Endothelial cell of umbilical vein (primary cell): ENCODE data around the gene GSTM3. TPM values are rescaled to one million over a fixed set of nuclear protein-coding genes. Genes with fewer than 3 reads are reported as not detected.

ENCODE experiments used
- BruUV-seq: library from RNA; stranded (reverse); fragments of 400-500 nt; replicated peaks from 2 replicates; lab custom pipeline; 2021; lab: Mats Ljungman, UMichigan
- CTCF ChIA-PET: fragments of 300-600, 350-600 bp; sonication (Branson Sonifier 250); formaldehyde crosslinking; loops from one replicate; lab custom pipeline; 2021; ENCODE audit warnings: antibody characterized with exemption, inconsistent platforms; lab: Charles Lee
- POLR2A ChIA-PET: fragments of 300-600, 350-600 bp; sonication (Branson Sonifier 250); formaldehyde crosslinking; loops from one replicate; lab custom pipeline; 2021; ENCODE audit warnings: antibody characterized with exemption, inconsistent platforms; lab: Charles Lee
- DNase-seq: peaks from one replicate; pipeline ENCODE4 v3.0.0-alpha.2; 2011; ENCODE audit warnings: low read depth, low spot score
- FAIRE-seq: peaks from 2 replicates; lab custom pipeline; 2011; peaks lifted over from hg19 to GRCh38; lab: Jason Lieb, UNC
- H2AFZ ChIP-seq: 2 replicates; pipeline ENCODE4 v1.6.0; 2012; ENCODE audit warnings: low read depth, low read length, control low read depth, inconsistent platforms
- H3K27ac ChIP-seq: 2 replicates; pipeline ENCODE4 v1.5.1; 2011; ENCODE audit warnings: low read depth, mild to moderate bottlenecking, control low read depth, low read length, moderate library complexity; ENCODE audit not compliant: insufficient read depth
- H3K27me3 ChIP-seq, 2 experiments: 2 replicates each; pipeline versions ENCODE4 v1.6.0 to v1.6.1; 2011; ENCODE audit warnings: low read length in 2 of 2, mixed read lengths in 1 of 2; ENCODE audit not compliant: control insufficient read depth in 2 of 2, insufficient read depth in 2 of 2
- H3K36me3 ChIP-seq, 2 experiments: 2 replicates in 1 of 2; 3 replicates in 1 of 2; pipeline ENCODE4 v1.5.1; 2011; ENCODE audit warnings: low read length in 2 of 2, mild to moderate bottlenecking in 1 of 2, moderate library complexity in 1 of 2; ENCODE audit not compliant: control insufficient read depth in 2 of 2, insufficient read depth in 2 of 2; ENCODE audit errors: extremely low read depth in 1 of 2
- H3K4me1 ChIP-seq: 3 replicates; pipeline ENCODE4 v1.5.1; 2011; ENCODE audit warnings: mild to moderate bottlenecking, low read length; ENCODE audit not compliant: control insufficient read depth, insufficient read depth; ENCODE audit errors: extremely low read depth
- H3K4me2 ChIP-seq: 2 replicates; pipeline ENCODE4 v1.6.1; 2011; ENCODE audit warnings: low read length, control low read depth, mixed read lengths; ENCODE audit not compliant: insufficient read depth
- H3K4me3 ChIP-seq, 3 experiments: fragments of 200-600 bp in 1 of 3; sonication (generic), shearing (Covaris generic) in 1 of 3; replicated peaks in 1 of 3; 2 replicates each; pipeline ENCODE4 v1.5.1; 2011 to 2016; ENCODE audit warnings: control low read depth in 3 of 3, low read length in 3 of 3, mild to moderate bottlenecking in 2 of 3, inconsistent platforms in 1 of 3, low read depth in 1 of 3, moderate library complexity in 1 of 3; ENCODE audit not compliant: insufficient read depth in 1 of 3
- H3K79me2 ChIP-seq: 2 replicates; pipeline ENCODE4 v1.6.0; 2012; ENCODE audit warnings: low read length, inconsistent platforms; ENCODE audit not compliant: control insufficient read depth, insufficient read depth
- H3K9ac ChIP-seq: replicated peaks from 2 replicates; pipeline ENCODE3; 2011; ENCODE audit warnings: low read length, control low read depth; ENCODE audit not compliant: insufficient read depth; ENCODE audit errors: extremely low read depth
- H3K9me1 ChIP-seq: replicated peaks from 3 replicates; pipeline ENCODE4 v1.6.0; 2011; ENCODE audit warnings: mild to moderate bottlenecking, low read length; ENCODE audit not compliant: control insufficient read depth, insufficient read depth; ENCODE audit errors: extremely low read depth
- H3K9me3 ChIP-seq: replicated peaks from 2 replicates; pipeline ENCODE4 v1.5.1; 2012; ENCODE audit warnings: low read length, inconsistent platforms; ENCODE audit not compliant: control insufficient read depth, insufficient read depth
- H4K20me1 ChIP-seq: replicated peaks from 2 replicates; pipeline ENCODE3; 2011; ENCODE audit warnings: mild to moderate bottlenecking, low read length; ENCODE audit not compliant: control insufficient read depth, insufficient read depth; ENCODE audit errors: extremely low read depth
- EZH2 ChIP-seq: IDR thresholded peaks from 2 replicates; pipeline ENCODE4 v1.6.1; 2012; ENCODE audit warnings: borderline replicate concordance, low read depth, mild to moderate bottlenecking, moderate library complexity, low read length, inconsistent platforms; ENCODE audit not compliant: severe bottlenecking
- FOS ChIP-seq: IDR thresholded peaks from 2 replicates; pipeline ENCODE4 v1.6.1; 2011; ENCODE audit warnings: mild to moderate bottlenecking, low read length, moderate library complexity, borderline replicate concordance; ENCODE audit not compliant: insufficient read depth
- GATA2 ChIP-seq: IDR thresholded peaks from 2 replicates; pipeline ENCODE4 v1.7.0; 2011; ENCODE audit warnings: low read depth, mild to moderate bottlenecking, moderate library complexity, mixed read lengths, low read length; ENCODE audit not compliant: insufficient read length, insufficient read depth
- JUN ChIP-seq: IDR thresholded peaks from 2 replicates; pipeline ENCODE4 v1.6.1; 2011; ENCODE audit warnings: borderline replicate concordance, low read depth; ENCODE audit not compliant: insufficient read length, insufficient read depth
- MYC ChIP-seq: IDR thresholded peaks from one replicate; pipeline ENCODE4 v1.6.1; 2011; ENCODE audit warnings: mild to moderate bottlenecking, low read depth, low read length
- POLR2A ChIP-seq: IDR thresholded peaks from 2 replicates; pipeline ENCODE4 v1.6.1; 2012; ENCODE audit warnings: low read depth, mild to moderate bottlenecking, control low read depth, low read length
- POLR2AphosphoS5 ChIP-seq: IDR thresholded peaks from 2 replicates; pipeline ENCODE4 v1.6.1; 2012; ENCODE audit warnings: low read depth, mild to moderate bottlenecking, control low read depth, low read length, moderate library complexity; ENCODE audit not compliant: insufficient read depth
- dilution Hi-C: fragments of 300-500 bp; cut with MboI; formaldehyde crosslinking; loops from one replicate; pipeline ENCODE4 v1.15.0; 2019; ENCODE audit warnings: low sequenced_read_pairs; ENCODE audit not compliant: extremely low pct_ligation_motif_present
- intact Hi-C: fragments of 100-400 bp; cut with micrococcal nuclease; formaldehyde crosslinking; loops from one replicate; pipeline ENCODE4 v1.10.0; 2022
- polyA plus RNA-seq, 4 experiments: library from polyadenylated mRNA; depleted of rRNA in 3 of 4; stranded (reverse) in 3 of 4; unstranded in 1 of 4; fragments of >200 nt; gene quantifications; 2 replicates each; pipeline versions ENCODE4 v1.2.1 to v1.2.3, GENCODE V29; 2011 to 2012; ENCODE audit warnings: missing spikeins in 1 of 4
- total RNA-seq: library from RNA; stranded (reverse); gene quantifications from 2 replicates; pipeline ENCODE4 v1.2.3, GENCODE V29; 2021
- TF ChIP-seq, protein P1 (sequence below), 2 donors: IDR thresholded peaks; 1 replicate in 1 of 2; 2 replicates in 1 of 2; pipeline ENCODE4 v1.5.1; 2011; ENCODE audit warnings: low read length in 2 of 2, mild to moderate bottlenecking in 2 of 2, moderate library complexity in 2 of 2, control low read depth in 1 of 2, inconsistent platforms in 1 of 2, low read depth in 1 of 2; ENCODE audit not compliant: insufficient read depth in 1 of 2; ENCODE audit errors: extremely low read depth in 1 of 2
- TF ChIP-seq, protein P2 (sequence below): IDR thresholded peaks from 2 replicates; pipeline ENCODE4 v1.6.1; 2011; ENCODE audit not compliant: insufficient read depth, insufficient read length

Gene GSTM3
- total and polyA plus RNA-seq, 2 donors (not counting 3 experiments of a cell fraction or from before 2014, with no cell fraction given) = 27.9 to 52.0 TPM

DNA sequence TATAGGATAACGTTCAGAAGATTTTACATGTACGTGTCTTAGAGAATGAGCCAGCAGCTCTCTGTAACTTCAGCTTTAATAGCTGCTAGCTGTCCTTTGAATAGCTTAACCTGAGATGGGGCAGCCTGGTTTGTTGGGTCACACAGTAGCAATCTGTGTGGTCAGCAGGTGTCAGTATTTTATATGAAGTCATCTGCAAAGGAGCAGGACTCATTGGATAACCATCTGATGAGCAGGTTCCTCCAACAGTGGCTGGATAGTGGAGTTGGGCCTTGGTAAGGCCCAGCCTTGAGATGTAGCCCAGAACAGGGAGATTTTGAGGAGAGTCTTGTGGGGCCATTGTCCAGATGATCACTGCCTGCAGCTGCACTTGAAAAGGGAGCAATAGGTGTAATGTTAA is 22.3 kb downstream of the GSTM3 start:
- Histone ChIP-seq H3K9me1 (no peaks in the 10 kb centered on the region), H3K36me3 (no peaks in the 10 kb centered on the region), H3K9ac (no peak overlapping the region), H3K4me2 (no peak overlapping the region), H3K79me2 (no peaks in the 10 kb centered on the region), H3K4me1 (peaks cover 8% of the 10 kb centered on the region), H2AFZ (no peak overlapping the region), H3K4me3 (no peak overlapping the region), H3K9me3 (no peaks in the 10 kb centered on the region), H3K27me3 (no peaks in the 10 kb centered on the region), H4K20me1 (no peaks in the 10 kb centered on the region), H3K27ac (no peak overlapping the region)
- TF ChIP-seq, protein P1, sequence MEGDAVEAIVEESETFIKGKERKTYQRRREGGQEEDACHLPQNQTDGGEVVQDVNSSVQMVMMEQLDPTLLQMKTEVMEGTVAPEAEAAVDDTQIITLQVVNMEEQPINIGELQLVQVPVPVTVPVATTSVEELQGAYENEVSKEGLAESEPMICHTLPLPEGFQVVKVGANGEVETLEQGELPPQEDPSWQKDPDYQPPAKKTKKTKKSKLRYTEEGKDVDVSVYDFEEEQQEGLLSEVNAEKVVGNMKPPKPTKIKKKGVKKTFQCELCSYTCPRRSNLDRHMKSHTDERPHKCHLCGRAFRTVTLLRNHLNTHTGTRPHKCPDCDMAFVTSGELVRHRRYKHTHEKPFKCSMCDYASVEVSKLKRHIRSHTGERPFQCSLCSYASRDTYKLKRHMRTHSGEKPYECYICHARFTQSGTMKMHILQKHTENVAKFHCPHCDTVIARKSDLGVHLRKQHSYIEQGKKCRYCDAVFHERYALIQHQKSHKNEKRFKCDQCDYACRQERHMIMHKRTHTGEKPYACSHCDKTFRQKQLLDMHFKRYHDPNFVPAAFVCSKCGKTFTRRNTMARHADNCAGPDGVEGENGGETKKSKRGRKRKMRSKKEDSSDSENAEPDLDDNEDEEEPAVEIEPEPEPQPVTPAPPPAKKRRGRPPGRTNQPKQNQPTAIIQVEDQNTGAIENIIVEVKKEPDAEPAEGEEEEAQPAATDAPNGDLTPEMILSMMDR (IDR thresholded peaks at IDR 0.05; ENCODE audit: extremely low read depth in 1 of 2, insufficient read depth in 1 of 2, low read depth in 1 of 2, low read length in 2 of 2) = peak in 1 of 2 donors; percentile 12
- no peak for TF ChIP-seq POLR2A
- CTCF ChIA-PET = interaction anchor here (0.7 to 3.6 kb wide), 9 partner anchors 10 to 266 kb away, joined by 3 to 15 read pairs (median 6); partner anchors contain the start of genes AHCYL1 and GSTM1
- FAIRE-seq = no peak
- intact Hi-C loops (loop anchor here (1.0 kb wide), 1 partner anchor 55 kb away; no protein-coding TSS in a partner anchor), dilution Hi-C loops (no loop called here)
- peak; percentile 32 for DNase-seq
- POLR2A ChIA-PET = no interaction called here
- BruUV-seq = no TSS peak

DNA sequence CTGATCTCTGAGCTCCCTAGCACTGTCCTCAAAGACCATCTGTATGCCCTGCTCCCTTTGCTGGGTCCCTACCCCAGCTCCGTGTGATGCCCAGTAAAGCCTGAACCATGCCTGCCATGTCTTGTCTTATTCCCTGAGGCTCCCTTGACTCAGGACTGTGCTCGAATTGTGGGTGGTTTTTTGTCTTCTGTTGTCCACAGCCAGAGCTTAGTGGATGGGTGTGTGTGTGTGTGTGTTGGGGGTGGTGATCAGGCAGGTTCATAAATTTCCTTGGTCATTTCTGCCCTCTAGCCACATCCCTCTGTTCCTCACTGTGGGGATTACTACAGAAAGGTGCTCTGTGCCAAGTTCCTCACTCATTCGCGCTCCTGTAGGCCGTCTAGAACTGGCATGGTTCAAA is 23.1 kb downstream of the GSTM3 start:
- H3K4me1 ChIP-seq = peaks cover 8% of the 10 kb centered on the region
- BruUV-seq = no TSS peak
- CTCF ChIA-PET = interaction anchor here (0.8 to 3.6 kb wide), 8 partner anchors 11 to 267 kb away, joined by 4 to 15 read pairs (median 6); partner anchors contain the start of genes AHCYL1 and GSTM1

More for the DNA sequence above, 23.1 kb downstream of the GSTM3 start:
- no peak for FAIRE-seq
- Histone ChIP-seq H3K9ac (no peak overlapping the region), H3K36me3 (no peaks in the 10 kb centered on the region), H3K9me3 (no peaks in the 10 kb centered on the region), H2AFZ (no peak overlapping the region), H3K4me2 (no peak overlapping the region), H4K20me1 (no peaks in the 10 kb centered on the region), H3K27me3 (no peaks in the 10 kb centered on the region), H3K9me1 (no peaks in the 10 kb centered on the region), H3K27ac (no peak overlapping the region), H3K79me2 (no peaks in the 10 kb centered on the region), H3K4me3 (no peak overlapping the region)
- dilution Hi-C loops (no loop called here), intact Hi-C loops (loop anchor here (1.0 kb wide), 1 partner anchor 56 kb away; no protein-coding TSS in a partner anchor)
- POLR2A ChIA-PET = no interaction called here
- TF ChIP-seq POLR2AphosphoS5 (no peak), JUN (no peak), GATA2 (no peak), FOS (no peak), POLR2A (no peak), MYC (no peak), EZH2 (no peak)
- TF ChIP-seq, protein P1 (IDR thresholded peaks at IDR 0.05; ENCODE audit: extremely low read depth in 1 of 2, insufficient read depth in 1 of 2, low read depth in 1 of 2, low read length in 2 of 2) = no peak
- TF ChIP-seq, protein P2, sequence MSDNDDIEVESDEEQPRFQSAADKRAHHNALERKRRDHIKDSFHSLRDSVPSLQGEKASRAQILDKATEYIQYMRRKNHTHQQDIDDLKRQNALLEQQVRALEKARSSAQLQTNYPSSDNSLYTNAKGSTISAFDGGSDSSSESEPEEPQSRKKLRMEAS = no peak
- DNase-seq = no peak
